Cardiac fibroblast (primary cell): ENCODE results near the gene PDE9A.

Experiments used
- DNase-seq, 2 donors: peaks; one replicate each; pipeline versions ENCODE4 v3.0.0 to v3.0.0-alpha.2; 2010; ENCODE audit warnings: low read depth in 2 of 2
- H3K4me3 ChIP-seq, 2 donors: replicated peaks in 1 of 2; 1 replicate in 1 of 2; 2 replicates in 1 of 2; pipeline ENCODE4 v1.5.1; 2011; ENCODE audit warnings: low read depth in 2 of 2, low read length in 2 of 2, mild to moderate bottlenecking in 2 of 2, moderate library complexity in 1 of 2
- CTCF ChIP-seq: IDR thresholded peaks from one replicate; pipeline ENCODE4 v1.5.1; 2011; ENCODE audit warnings: low read depth, mild to moderate bottlenecking, low read length, inconsistent platforms

Gene PDE9A

GRCh38 chr21:42782723-42783242, 129.4 kb downstream of the PDE9A start:
- no peak overlapping the region for H3K4me3 ChIP-seq
- DNase-seq: no peak
- TF ChIP-seq CTCF: no peak

- no peak overlapping the region for H3K4me3 ChIP-seq
These were observed 130.9 kb downstream of the PDE9A start for GRCh38 chr21:42784276-42784675.

GRCh38 chr21:42784896-42785451, 131.6 kb downstream of the PDE9A start:
- no peak overlapping the region for H3K4me3 ChIP-seq
- TF ChIP-seq CTCF: no peak
- DNase-seq: no peak

More at GRCh38 chr21:42784276-42784675, 130.9 kb downstream of the PDE9A start:
- no peak for TF ChIP-seq CTCF
- no peak for DNase-seq

- no peak for DNase-seq
- no peak for TF ChIP-seq CTCF
- H3K4me3 ChIP-seq: no peak overlapping the region
These were observed 132.4 kb downstream of the PDE9A start for GRCh38 chr21:42785666-42786427.

GRCh38 chr21:42786884-42787283, 133.5 kb downstream of the PDE9A start:
- H3K4me3 ChIP-seq: no peak overlapping the region
- TF ChIP-seq CTCF: no peak
- no peak for DNase-seq

- no peak for TF ChIP-seq CTCF
- no peak overlapping the region for H3K4me3 ChIP-seq
- no peak for DNase-seq
These were observed 134.2 kb downstream of the PDE9A start for GRCh38 chr21:42787613-42788012.
